Peyer's patch (tissue), 4 donors: ENCODE data around the gene CBX2.

ENCODE experiments used
- CTCF ChIP-seq, 6 experiments: fragments of 450-650 bp in 4 of 6; fragments of 200-600 bp in 2 of 6; sonication (generic) in 1 of 6; IDR thresholded peaks; one replicate each; pipeline ENCODE4 v1.5.1; 2017 to 2019; ENCODE audit warnings: antibody characterized with exemption in 6 of 6, mild to moderate bottlenecking in 3 of 6, moderate library complexity in 1 of 6
- POLR2A ChIP-seq, 2 donors: fragments of 450-650 bp; IDR thresholded peaks; one replicate each; pipeline ENCODE4 v1.5.1; 2017; ENCODE audit warnings: antibody characterized with exemption in 2 of 2, mild to moderate bottlenecking in 2 of 2, moderate library complexity in 2 of 2

GRCh38 chr17:79806446-79806760 lies 28.5 kb downstream of the CBX2 start:
- no peak for TF ChIP-seq CTCF (IDR thresholded peaks at IDR 0.05)
- TF ChIP-seq POLR2A (IDR thresholded peaks at IDR 0.05): no peak
